H9 (cell line): ENCODE results near the gene FXN. TPM values are rescaled to one million over a fixed set of nuclear protein-coding genes. Genes with fewer than 3 reads are reported as not detected.
A peak's percentile ranks its signal among the peaks of the same experiment; 100 is the strongest.

Source experiments
- DNase-seq: peaks from one replicate; pipeline ENCODE4 v3.0.0-alpha.2; 2017
- H2AFZ ChIP-seq: one replicate; pipeline ENCODE4 v1.6.1; 2013; ENCODE audit warnings: mild to moderate bottlenecking, low read length, control low read depth, moderate library complexity
- H2AK5ac ChIP-seq: 2 replicates; pipeline ENCODE4 v1.6.1; 2013; ENCODE audit warnings: low read length, control low read depth, mixed read lengths; ENCODE audit not compliant: insufficient read length
- H2BK120ac ChIP-seq: one replicate; pipeline ENCODE4 v1.6.1; 2013; ENCODE audit warnings: low read depth, mild to moderate bottlenecking, low read length, control low read depth, inconsistent platforms; ENCODE audit not compliant: poor library complexity, severe bottlenecking
- H2BK12ac ChIP-seq: 2 replicates; pipeline ENCODE4 v1.6.1; 2013; ENCODE audit warnings: low read length, control low read depth, mixed read lengths, low read depth; ENCODE audit not compliant: insufficient read length
- H2BK15ac ChIP-seq: 2 replicates; pipeline ENCODE4 v1.6.1; 2013; ENCODE audit warnings: low read depth, low read length, control low read depth
- H2BK20ac ChIP-seq: one replicate; pipeline ENCODE4 v1.6.1; 2013; ENCODE audit warnings: low read depth, mild to moderate bottlenecking, low read length, control low read depth, inconsistent platforms; ENCODE audit not compliant: poor library complexity, severe bottlenecking
- H2BK5ac ChIP-seq: 2 replicates; pipeline ENCODE4 v1.6.1; 2013; ENCODE audit warnings: low read length, control low read depth, mixed read lengths; ENCODE audit not compliant: insufficient read length
- H3K14ac ChIP-seq: 2 replicates; pipeline ENCODE4 v1.6.1; 2013; ENCODE audit warnings: low read length, control low read depth; ENCODE audit not compliant: insufficient read depth
- H3K18ac ChIP-seq: 2 replicates; pipeline ENCODE4 v1.6.1; 2013; ENCODE audit warnings: low read depth, mild to moderate bottlenecking, mixed read lengths, low read length, control low read depth; ENCODE audit not compliant: insufficient read length
- H3K23ac ChIP-seq: 2 replicates; pipeline ENCODE4 v1.6.1; 2013; ENCODE audit warnings: low read length, control low read depth, mixed read lengths, low read depth; ENCODE audit not compliant: insufficient read length
- H3K23me2 ChIP-seq: 2 replicates; pipeline ENCODE4 v1.6.1; 2013; ENCODE audit warnings: low read depth, mild to moderate bottlenecking, mixed read lengths, low read length, control low read depth; ENCODE audit not compliant: insufficient read length, poor library complexity, severe bottlenecking
- H3K27ac ChIP-seq: 2 replicates; pipeline ENCODE4 v1.5.1; 2013; ENCODE audit warnings: low read length, control low read depth, mixed read lengths, low read depth; ENCODE audit not compliant: insufficient read length
- H3K27me3 ChIP-seq: 2 replicates; pipeline ENCODE4 v1.6.1; 2013; ENCODE audit warnings: low read length, control low read depth, inconsistent platforms; ENCODE audit not compliant: insufficient read depth
- H3K4ac ChIP-seq: 2 replicates; pipeline ENCODE4 v1.6.1; 2013; ENCODE audit warnings: low read depth, mild to moderate bottlenecking, control low read depth, inconsistent platforms, low read length, moderate library complexity
- H3K4me1 ChIP-seq: 2 replicates; pipeline ENCODE4 v1.6.1; 2013; ENCODE audit warnings: low read length, control low read depth, inconsistent platforms; ENCODE audit not compliant: insufficient read depth
- H3K4me2 ChIP-seq: 2 replicates; pipeline ENCODE4 v1.6.1; 2013; ENCODE audit warnings: low read length, control low read depth, mixed read lengths; ENCODE audit not compliant: insufficient read length, insufficient read depth
- H3K56ac ChIP-seq: 2 replicates; pipeline ENCODE4 v1.6.1; 2013; ENCODE audit warnings: low read depth, mild to moderate bottlenecking, mixed read lengths, low read length, control low read depth; ENCODE audit not compliant: insufficient read length
- H3K79me1 ChIP-seq: 2 replicates; pipeline ENCODE4 v1.6.1; 2013; ENCODE audit warnings: low read depth, mild to moderate bottlenecking, moderate library complexity, low read length, control low read depth, inconsistent platforms; ENCODE audit not compliant: insufficient read depth, poor library complexity, severe bottlenecking
- H3K79me2 ChIP-seq: 2 replicates; pipeline ENCODE4 v1.6.1; 2013; ENCODE audit warnings: low read length, control low read depth, inconsistent platforms; ENCODE audit not compliant: insufficient read depth
- H3K9ac ChIP-seq: 2 replicates; pipeline ENCODE4 v1.6.1; 2013; ENCODE audit warnings: low read length, control low read depth, mixed read lengths; ENCODE audit not compliant: insufficient read length; ENCODE audit errors: extremely low read depth
- H3K9me3 ChIP-seq: one replicate; pipeline ENCODE4 v1.6.1; 2013; ENCODE audit warnings: low read depth, low read length, inconsistent platforms; ENCODE audit not compliant: control insufficient read depth
- H3T11ph ChIP-seq: one replicate; pipeline ENCODE4 v1.6.1; 2013; ENCODE audit warnings: mild to moderate bottlenecking, low read length, control low read depth, inconsistent platforms
- H4K20me1 ChIP-seq: one replicate; pipeline ENCODE4 v1.6.1; 2013; ENCODE audit not compliant: control insufficient read depth, insufficient read length, insufficient read depth
- H4K5ac ChIP-seq: 2 replicates; pipeline ENCODE4 v1.6.1; 2013; ENCODE audit warnings: low read depth, mild to moderate bottlenecking, mixed read lengths, low read length, control low read depth; ENCODE audit not compliant: insufficient read length
- H4K8ac ChIP-seq: replicated peaks from 2 replicates; pipeline ENCODE4 v1.6.1; 2013; ENCODE audit warnings: low read length, control low read depth, mixed read lengths, low read depth; ENCODE audit not compliant: insufficient read length
- H4K91ac ChIP-seq: 2 replicates; pipeline ENCODE4 v1.6.1; 2013; ENCODE audit warnings: low read depth, mild to moderate bottlenecking, moderate library complexity, mixed read lengths, low read length, control low read depth; ENCODE audit not compliant: insufficient read length
- H3K27ac Mint-ChIP-seq, 3 experiments: 2 replicates in 2 of 3; 3 replicates in 1 of 3; pipeline ENCODE4 v1.8.0; 2020 to 2021; ENCODE audit warnings: mixed read lengths in 3 of 3, mild to moderate bottlenecking in 1 of 3, moderate library complexity in 1 of 3
- H3K27me3 Mint-ChIP-seq: 2 replicates; pipeline ENCODE4 v1.8.0; 2021; ENCODE audit warnings: low read depth, mild to moderate bottlenecking, moderate library complexity, mixed read lengths
- H3K36me3 Mint-ChIP-seq, 3 experiments: 2 replicates in 2 of 3; 3 replicates in 1 of 3; pipeline ENCODE4 v1.8.0; 2020 to 2021; ENCODE audit warnings: low read depth in 3 of 3, mixed read lengths in 3 of 3; ENCODE audit not compliant: insufficient read depth in 1 of 3
- H3K4me1 Mint-ChIP-seq, 2 experiments: 2 replicates each; pipeline ENCODE4 v1.8.0; 2020; ENCODE audit warnings: mixed read lengths in 2 of 2
- H3K4me3 Mint-ChIP-seq, 2 experiments: 2 replicates in 1 of 2; 3 replicates in 1 of 2; pipeline ENCODE4 v1.8.0; 2020 to 2021; ENCODE audit warnings: mild to moderate bottlenecking in 2 of 2, mixed read lengths in 2 of 2, moderate library complexity in 1 of 2
- H3K9me3 Mint-ChIP-seq, 2 experiments: 2 replicates in 1 of 2; 3 replicates in 1 of 2; pipeline ENCODE4 v1.8.0; 2020; ENCODE audit warnings: mild to moderate bottlenecking in 2 of 2, mixed read lengths in 2 of 2, moderate library complexity in 1 of 2
- WGBS: extraction: QIAGEN DNeasy Blood & Tissue Kit; methylation state at CpG from one replicate; pipeline ENCODE4 v1.1.7; 2013; ENCODE audit warnings: missing lambda C conversion rate, low lambda C conversion rate, mixed read lengths; ENCODE audit not compliant: insufficient read length; ENCODE audit errors: extremely low coverage; 5-methylcytosine and 5-hydroxymethylcytosine counted together
- total RNA-seq: library from RNA; stranded (reverse); gene quantifications from 2 replicates; pipeline ENCODE4 v1.2.1, GENCODE V29; 2021
- TF ChIP-seq, protein P1 (sequence below): fragments of 200-600 bp; sonication (generic); conservative IDR thresholded peaks from 3 replicates; pipeline ENCODE4 v1.8.0; 2021; ENCODE audit warnings: antibody characterized with exemption, mild to moderate bottlenecking

Gene FXN
- total RNA-seq, 1 experiment from 2014 or later = 34.4 TPM

- H3K14ac ChIP-seq = no peak overlapping the region
- no peak overlapping the region for H4K5ac ChIP-seq
- no peak overlapping the region for H3K4me3 Mint-ChIP-seq
- H3K79me2 ChIP-seq = no peaks in the 10 kb centered on the region
- H3K79me1 ChIP-seq = no peaks in the 10 kb centered on the region
- peaks cover 41 to 44% of the 10 kb centered on the region in 2 experiments for H3K4me1 Mint-ChIP-seq
- H2BK15ac ChIP-seq = no peak overlapping the region
- no peaks in the 10 kb centered on the region for H3K9me3 ChIP-seq
- no peak overlapping the region for H3T11ph ChIP-seq
- peaks cover 0 to 3% of the 10 kb centered on the region in 2 experiments; a peak in 2 of 5 replicates for H3K9me3 Mint-ChIP-seq
- no CpG with 5 or more reads among the region's 3 CpGs for WGBS
- no peak overlapping the region for H3K18ac ChIP-seq
- TF ChIP-seq, protein P1, sequence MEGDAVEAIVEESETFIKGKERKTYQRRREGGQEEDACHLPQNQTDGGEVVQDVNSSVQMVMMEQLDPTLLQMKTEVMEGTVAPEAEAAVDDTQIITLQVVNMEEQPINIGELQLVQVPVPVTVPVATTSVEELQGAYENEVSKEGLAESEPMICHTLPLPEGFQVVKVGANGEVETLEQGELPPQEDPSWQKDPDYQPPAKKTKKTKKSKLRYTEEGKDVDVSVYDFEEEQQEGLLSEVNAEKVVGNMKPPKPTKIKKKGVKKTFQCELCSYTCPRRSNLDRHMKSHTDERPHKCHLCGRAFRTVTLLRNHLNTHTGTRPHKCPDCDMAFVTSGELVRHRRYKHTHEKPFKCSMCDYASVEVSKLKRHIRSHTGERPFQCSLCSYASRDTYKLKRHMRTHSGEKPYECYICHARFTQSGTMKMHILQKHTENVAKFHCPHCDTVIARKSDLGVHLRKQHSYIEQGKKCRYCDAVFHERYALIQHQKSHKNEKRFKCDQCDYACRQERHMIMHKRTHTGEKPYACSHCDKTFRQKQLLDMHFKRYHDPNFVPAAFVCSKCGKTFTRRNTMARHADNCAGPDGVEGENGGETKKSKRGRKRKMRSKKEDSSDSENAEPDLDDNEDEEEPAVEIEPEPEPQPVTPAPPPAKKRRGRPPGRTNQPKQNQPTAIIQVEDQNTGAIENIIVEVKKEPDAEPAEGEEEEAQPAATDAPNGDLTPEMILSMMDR = no peak
- peak overlapping the region in 1 of 3 experiments; percentile 99; a peak in 3 of 7 replicates for H3K27ac Mint-ChIP-seq
- peak overlapping the region; percentile 89 for H3K4me2 ChIP-seq
- H3K27me3 ChIP-seq = no peaks in the 10 kb centered on the region
- H3K4me1 ChIP-seq = peaks cover 9% of the 10 kb centered on the region
- no peak for DNase-seq
- H3K23ac ChIP-seq = no peak overlapping the region
- H2BK12ac ChIP-seq = no peak overlapping the region
- H3K23me2 ChIP-seq = peaks cover 3% of the 10 kb centered on the region
- peaks cover 0 to 4% (median 1%) of the 10 kb centered on the region in 3 experiments; a peak in 4 of 7 replicates for H3K36me3 Mint-ChIP-seq
- H4K91ac ChIP-seq = no peak overlapping the region
- no peak overlapping the region for H2BK5ac ChIP-seq
- no peak overlapping the region for H2AK5ac ChIP-seq
- no peak overlapping the region for H3K56ac ChIP-seq
- no peak overlapping the region for H2AFZ ChIP-seq
- no peak overlapping the region for H4K8ac ChIP-seq
- H3K27me3 Mint-ChIP-seq = no peaks in the 10 kb centered on the region
- no peak overlapping the region for H3K27ac ChIP-seq
- no peak overlapping the region for H2BK120ac ChIP-seq
- H4K20me1 ChIP-seq = peaks cover 2% of the 10 kb centered on the region
- no peak overlapping the region for H2BK20ac ChIP-seq
- H3K9ac ChIP-seq = no peak overlapping the region
- no peak overlapping the region for H3K4ac ChIP-seq
Observed at GRCh38 chr9:69090946-69091345, 55.4 kb downstream of the FXN start.
